Spinal cord (tissue), 10 donors: Measurements from ENCODE around the gene IGFBP2. TPM values are rescaled to one million over a fixed set of nuclear protein-coding genes. Genes with fewer than 3 reads are reported as not detected.
A peak's percentile ranks its signal among the peaks of the same experiment; 100 is the strongest.

Experiments
- DNase-seq, 6 donors: peaks; one replicate each; pipeline versions ENCODE4 v3.0.0 to v3.0.0-alpha.2; 2013 to 2015; ENCODE audit warnings: low spot score in 6 of 6, low read depth in 4 of 6
- H3K27ac ChIP-seq: one replicate; pipeline ENCODE4 v1.5.1; 2013; ENCODE audit warnings: low read depth, low read length, control low read depth
- H3K27me3 ChIP-seq: one replicate; pipeline ENCODE4 v1.6.1; 2013; ENCODE audit warnings: low read length; ENCODE audit not compliant: control insufficient read depth, insufficient read depth
- H3K36me3 ChIP-seq: one replicate; pipeline ENCODE4 v1.6.1; 2013; ENCODE audit warnings: low read length; ENCODE audit not compliant: control insufficient read depth, insufficient read depth
- H3K4me1 ChIP-seq: one replicate; pipeline ENCODE4 v1.6.1; 2013; ENCODE audit warnings: low read length; ENCODE audit not compliant: control insufficient read depth, insufficient read depth
- H3K4me3 ChIP-seq: one replicate; pipeline ENCODE4 v1.5.1; 2013; ENCODE audit warnings: low read depth, low read length, control low read depth
- H3K9me3 ChIP-seq: one replicate; pipeline ENCODE4 v1.6.1; 2013; ENCODE audit warnings: low read length; ENCODE audit not compliant: control insufficient read depth, insufficient read depth
- WGBS: methylation state at CpG from one replicate; pipeline ENCODE4 v1.1.5; 2013; ENCODE audit warnings: missing lambda C conversion rate; ENCODE audit not compliant: insufficient coverage; 5-methylcytosine and 5-hydroxymethylcytosine counted together
- long read RNA-seq, 4 donors: transcript quantifications; one replicate each; lab custom pipeline, GENCODE V29; 2026
- polyA plus RNA-seq, 2 donors: library from polyadenylated mRNA; unstranded; fragments of 120-200 nt; gene quantifications; one replicate each; pipeline ENCODE4 v1.2.1, GENCODE V29; 2013; ENCODE audit not compliant: insufficient read length in 2 of 2
- total RNA-seq, 2 donors: library from RNA; depleted of rRNA in 1 of 2; stranded (reverse); fragments of 120-200 nt in 1 of 2; fragments of >200 nt in 1 of 2; gene quantifications; one replicate each; pipeline versions ENCODE4 v1.2.3 to v1.2.4, GENCODE V29; 2013 to 2014
- donor health status: healthy.

IGFBP2 gene, protein sequence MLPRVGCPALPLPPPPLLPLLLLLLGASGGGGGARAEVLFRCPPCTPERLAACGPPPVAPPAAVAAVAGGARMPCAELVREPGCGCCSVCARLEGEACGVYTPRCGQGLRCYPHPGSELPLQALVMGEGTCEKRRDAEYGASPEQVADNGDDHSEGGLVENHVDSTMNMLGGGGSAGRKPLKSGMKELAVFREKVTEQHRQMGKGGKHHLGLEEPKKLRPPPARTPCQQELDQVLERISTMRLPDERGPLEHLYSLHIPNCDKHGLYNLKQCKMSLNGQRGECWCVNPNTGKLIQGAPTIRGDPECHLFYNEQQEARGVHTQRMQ
- total RNA-seq: 100 to 1,000 TPM; 176 to 741 TPM
- polyA plus RNA-seq: 100 to 1,000 TPM; 191 to 259 TPM
- long read RNA-seq, donor 1, full-length matches to known transcripts: 156 of 256 reads
- long read RNA-seq, donor 1, partial matches to known transcripts: 90 of 256 reads
- long read RNA-seq, donor 1, other reads (novel, unspliced or antisense): 10 of 256 reads
- long read RNA-seq, donor 2, full-length matches to known transcripts: 74 of 101 reads
- long read RNA-seq, donor 2, partial matches to known transcripts: 27 of 101 reads
- long read RNA-seq, donor 2, other reads (novel, unspliced or antisense): 0 of 101 reads
- long read RNA-seq, donor 3, full-length matches to known transcripts: 102 of 304 reads
- long read RNA-seq, donor 3, partial matches to known transcripts: 187 of 304 reads
- long read RNA-seq, donor 3, other reads (novel, unspliced or antisense): 15 of 304 reads
- long read RNA-seq, donor 4, full-length matches to known transcripts: 101 of 173 reads
- long read RNA-seq, donor 4, partial matches to known transcripts: 72 of 173 reads
- long read RNA-seq, donor 4, other reads (novel, unspliced or antisense): 0 of 173 reads

GRCh38 chr2:216632952-216633615 lies at the start of gene IGFBP2:
Gene IGFBP2, plus strand, starts transcription at chr2:216633420. Its CDS starts 104 bp downstream, at chr2:216633524.
- WGBS: under 1% methylated on average over 70 of the region's 70 CpGs
- peaks cover 3% of the 10 kb centered on the region for H3K36me3 ChIP-seq
- H3K4me3 ChIP-seq: peak within 1 kb of the TSS; percentile 80
- no peaks in the 10 kb centered on the region for H3K27me3 ChIP-seq
- DNase-seq: peak in 3 of 6 donors; percentile 71 to 96 (median 93)
- H3K27ac ChIP-seq: peak within 1 kb of the TSS; percentile 78
- H3K4me1 ChIP-seq: peaks cover 50% of the 10 kb centered on the region
- no peaks in the 10 kb centered on the region for H3K9me3 ChIP-seq

- no peak for DNase-seq
- WGBS: 43% methylated on average over 4 of the region's 5 CpGs
- H3K4me1 ChIP-seq: peaks cover 18% of the 10 kb centered on the region
- H3K9me3 ChIP-seq: no peaks in the 10 kb centered on the region
- no peak overlapping the region for H3K4me3 ChIP-seq
- no peaks in the 10 kb centered on the region for H3K27me3 ChIP-seq
- no peaks in the 10 kb centered on the region for H3K36me3 ChIP-seq
- peak overlapping the region; percentile 51 for H3K27ac ChIP-seq
Observed at GRCh38 chr2:216583606-216584005, 49.6 kb upstream of the IGFBP2 start.

- H3K4me1 ChIP-seq: peaks cover 18% of the 10 kb centered on the region
- no peaks in the 10 kb centered on the region for H3K27me3 ChIP-seq
- 36% methylated on average over 1 of the region's 8 CpGs for WGBS
- peak in 2 of 6 donors; percentile 49 to 63 for DNase-seq
- no peaks in the 10 kb centered on the region for H3K9me3 ChIP-seq
- H3K36me3 ChIP-seq: no peaks in the 10 kb centered on the region
- H3K27ac ChIP-seq: peak overlapping the region; percentile 78
- H3K4me3 ChIP-seq: no peak overlapping the region
Observed at GRCh38 chr2:216584112-216584511, 49.1 kb upstream of the IGFBP2 start.

DNA sequence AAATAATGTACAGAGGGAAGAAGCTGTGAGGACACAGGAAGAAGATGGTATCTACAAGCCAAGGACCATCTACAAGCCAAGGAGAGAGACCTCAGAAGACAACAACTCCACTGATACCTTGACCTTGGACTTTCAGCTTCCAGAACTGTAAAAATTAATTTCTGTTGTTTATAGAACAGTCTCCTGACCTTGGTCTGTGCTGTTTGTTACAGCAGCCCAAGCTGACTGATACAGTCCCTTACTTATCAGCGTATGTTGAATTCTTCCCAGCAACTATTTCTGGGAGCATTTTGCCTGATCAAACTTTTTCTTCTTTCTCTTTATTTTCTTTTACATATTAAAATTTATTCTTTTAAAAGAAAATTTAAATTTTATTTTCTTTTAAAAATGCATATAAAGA lies 47.8 kb upstream of the IGFBP2 start:
- Histone ChIP-seq H3K4me3 (no peak overlapping the region), H3K27ac (no peak overlapping the region), H3K9me3 (no peaks in the 10 kb centered on the region), H3K4me1 (peaks cover 18% of the 10 kb centered on the region), H3K36me3 (no peaks in the 10 kb centered on the region), H3K27me3 (no peaks in the 10 kb centered on the region)
- WGBS: no CpG with 5 or more reads among the region's 1 CpG
- no peak for DNase-seq

DNA sequence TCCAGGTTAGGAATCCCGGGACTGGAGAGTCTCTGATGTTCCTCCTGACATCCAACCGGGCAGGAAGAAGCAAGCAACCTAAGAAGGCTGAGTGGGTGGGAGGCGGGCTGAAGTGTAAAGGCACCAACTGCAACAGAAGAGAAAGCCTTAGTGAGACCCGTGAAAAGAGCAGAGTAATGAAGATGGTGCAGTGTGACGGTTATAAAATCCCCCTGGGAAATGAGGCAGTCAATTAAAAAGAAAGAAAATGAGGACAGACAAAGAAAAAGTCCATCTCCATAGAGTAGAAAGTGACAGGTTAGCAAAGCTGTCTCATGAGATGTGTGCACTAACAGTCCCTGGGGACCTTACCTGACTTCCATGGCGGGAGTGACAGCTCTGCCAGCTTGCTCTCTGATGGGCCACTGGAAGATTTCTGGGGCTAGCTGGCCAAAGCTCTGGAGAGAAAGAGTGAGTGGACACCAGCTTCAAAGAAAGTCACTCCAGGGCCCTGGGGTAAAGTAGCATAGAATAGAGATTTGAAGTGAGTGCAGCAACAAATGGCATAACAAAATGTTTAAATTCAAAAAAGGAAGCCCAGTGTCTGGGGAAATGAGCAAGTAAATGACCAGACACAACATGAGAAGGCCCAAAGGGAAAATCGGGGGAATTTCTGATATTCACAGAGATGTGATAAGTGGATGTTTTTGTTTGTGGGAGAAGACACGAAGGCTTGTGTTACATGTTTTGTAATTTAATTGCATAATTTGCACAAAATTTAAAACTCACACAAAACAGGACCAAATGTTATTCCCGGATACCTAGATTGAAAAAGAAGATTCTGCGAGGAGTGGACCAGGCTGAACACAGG lies 44.1 kb upstream of the IGFBP2 start:
- no peaks in the 10 kb centered on the region for H3K27me3 ChIP-seq
- no peaks in the 10 kb centered on the region for H3K36me3 ChIP-seq
- no peak overlapping the region for H3K4me3 ChIP-seq
- no peaks in the 10 kb centered on the region for H3K9me3 ChIP-seq
- no peak overlapping the region for H3K27ac ChIP-seq
- peaks cover 6% of the 10 kb centered on the region for H3K4me1 ChIP-seq
- DNase-seq: peak in 1 of 6 donors; percentile 21
- 55% methylated on average over 7 of the region's 10 CpGs for WGBS

DNA sequence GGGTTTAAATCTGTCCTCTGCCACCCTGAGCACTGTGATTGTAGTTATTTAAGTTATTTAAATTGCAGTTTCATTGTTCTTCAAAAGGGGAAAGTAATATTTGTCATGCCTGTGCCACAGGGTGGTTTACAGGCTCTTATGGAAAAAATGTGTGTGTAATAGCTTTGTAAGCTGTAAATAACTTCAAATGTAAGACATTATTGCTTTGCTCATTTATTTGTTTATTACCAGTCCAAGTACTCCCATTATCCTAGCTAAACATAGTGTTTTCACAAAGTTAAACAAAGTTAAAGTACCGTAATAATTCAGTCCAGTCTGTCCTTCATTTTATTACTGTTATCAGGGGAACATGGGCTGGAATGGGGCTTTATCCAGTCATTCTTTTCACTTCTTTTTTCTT lies 43.4 kb upstream of the IGFBP2 start:
- DNase-seq: peak in 1 of 6 donors; percentile 6
- no peak overlapping the region for H3K4me3 ChIP-seq
- WGBS: no CpG with 5 or more reads among the region's 1 CpG
- H3K27me3 ChIP-seq: no peaks in the 10 kb centered on the region
- peaks cover under 1% of the 10 kb centered on the region for H3K4me1 ChIP-seq
- no peak overlapping the region for H3K27ac ChIP-seq
- H3K9me3 ChIP-seq: no peaks in the 10 kb centered on the region
- H3K36me3 ChIP-seq: no peaks in the 10 kb centered on the region

DNA sequence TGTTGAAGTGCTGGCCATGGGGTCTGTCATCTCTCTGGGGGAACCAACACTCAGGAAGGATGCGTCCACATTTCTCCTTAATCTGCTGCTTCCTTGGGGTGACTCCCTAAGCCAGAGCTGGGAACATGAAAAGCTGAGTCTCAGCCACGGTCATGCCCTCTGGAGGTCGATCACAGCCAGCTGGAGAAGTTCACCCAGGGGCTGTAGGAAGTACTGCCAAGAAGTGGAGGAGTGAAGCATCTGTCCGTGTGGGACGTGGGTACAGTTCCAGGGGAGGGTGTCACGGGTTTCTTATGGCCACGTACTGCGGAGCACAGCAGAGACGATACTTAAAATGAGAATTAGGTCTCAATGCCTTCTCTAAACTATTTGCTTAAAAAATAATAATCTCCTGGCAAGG lies 42.4 kb upstream of the IGFBP2 start:
- H3K27me3 ChIP-seq: no peaks in the 10 kb centered on the region
- H3K4me3 ChIP-seq: no peak overlapping the region
- no peaks in the 10 kb centered on the region for H3K4me1 ChIP-seq
- 39% methylated on average over 5 of the region's 9 CpGs for WGBS
- no peaks in the 10 kb centered on the region for H3K9me3 ChIP-seq
- no peaks in the 10 kb centered on the region for H3K36me3 ChIP-seq
- no peak for DNase-seq
- H3K27ac ChIP-seq: no peak overlapping the region

GRCh38 chr2:216591480-216591879 lies 41.7 kb upstream of the IGFBP2 start:
- no peaks in the 10 kb centered on the region for H3K9me3 ChIP-seq
- WGBS: 92% methylated on average over 4 of the region's 6 CpGs

DNA sequence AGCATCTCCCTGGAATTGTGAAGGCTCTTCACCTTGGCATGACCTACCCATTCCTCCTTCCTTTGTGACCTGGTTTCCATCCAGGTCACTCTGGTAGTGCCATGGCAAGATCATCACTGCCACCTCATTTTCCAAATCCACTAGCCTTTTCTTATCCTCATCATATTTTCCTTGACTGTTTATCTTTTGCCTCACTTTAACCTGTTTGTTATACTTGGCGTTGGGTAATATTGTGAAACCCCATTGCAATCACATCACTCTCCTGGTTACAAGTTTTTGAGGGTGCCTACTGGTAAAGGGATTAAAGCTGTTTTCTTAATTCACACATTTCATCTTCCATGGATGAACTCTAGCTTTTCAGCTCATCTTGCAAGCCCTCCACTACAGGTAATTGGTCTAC lies 39.1 kb upstream of the IGFBP2 start:
- WGBS: no CpG with 5 or more reads among the region's 1 CpG
- Histone ChIP-seq H3K4me3 (no peak overlapping the region), H3K27ac (no peak overlapping the region), H3K9me3 (no peaks in the 10 kb centered on the region), H3K27me3 (no peaks in the 10 kb centered on the region), H3K4me1 (no peaks in the 10 kb centered on the region), H3K36me3 (no peaks in the 10 kb centered on the region)
- no peak for DNase-seq

More at GRCh38 chr2:216591480-216591879, 41.7 kb upstream of the IGFBP2 start:
- no peak for DNase-seq
- no peaks in the 10 kb centered on the region for H3K27me3 ChIP-seq
- H3K4me1 ChIP-seq: no peaks in the 10 kb centered on the region
- H3K36me3 ChIP-seq: no peaks in the 10 kb centered on the region
- no peak overlapping the region for H3K4me3 ChIP-seq
- H3K27ac ChIP-seq: no peak overlapping the region
